Lung (tissue), 12 donors: ENCODE measurements around the gene PTPRG. TPM values are rescaled to one million over a fixed set of nuclear protein-coding genes. Genes with fewer than 3 reads are reported as not detected.

ENCODE experiments used
- ATAC-seq: fragments of 200-7000 bp; cut with Tn5 transposase; one replicate; pipeline ENCODE4 v1.9.1; 2020; ENCODE audit warnings: moderate number of reproducible peaks; ENCODE audit not compliant: insufficient read depth, low FRiP score
- DNase-seq, 3 donors: peaks; one replicate each; pipeline ENCODE4 v3.0.0-alpha.2; 2013 to 2017
- H3K27ac ChIP-seq, 2 donors: one replicate each; pipeline ENCODE4 v1.5.1; 2013; ENCODE audit warnings: mild to moderate bottlenecking in 2 of 2, moderate library complexity in 2 of 2, control low read depth in 1 of 2, inconsistent platforms in 1 of 2, low read depth in 1 of 2, low read length in 1 of 2
- H3K27me3 ChIP-seq, 3 donors: one replicate each; pipeline ENCODE4 v1.5.1; 2013; ENCODE audit warnings: low read length in 2 of 3; ENCODE audit not compliant: control insufficient read depth in 3 of 3, insufficient read depth in 3 of 3
- H3K36me3 ChIP-seq, 4 donors: one replicate each; pipeline ENCODE4 v1.5.1; 2013; ENCODE audit warnings: low read length in 4 of 4, mild to moderate bottlenecking in 1 of 4, moderate library complexity in 1 of 4; ENCODE audit not compliant: control insufficient read depth in 4 of 4, insufficient read depth in 4 of 4
- H3K4me1 ChIP-seq, 5 donors: one replicate each; pipeline ENCODE4 v1.5.1; 2013; ENCODE audit warnings: low read length in 5 of 5, mild to moderate bottlenecking in 2 of 5, moderate library complexity in 1 of 5; ENCODE audit not compliant: control insufficient read depth in 5 of 5, insufficient read depth in 5 of 5
- H3K4me3 ChIP-seq: one replicate; pipeline ENCODE4 v1.5.1; 2013; ENCODE audit warnings: mild to moderate bottlenecking, control low read depth, moderate library complexity
- H3K9ac ChIP-seq, 2 donors: one replicate each; pipeline ENCODE4 v1.5.1; 2013; ENCODE audit warnings: low read length in 2 of 2, control low read depth in 1 of 2; ENCODE audit not compliant: insufficient read depth in 1 of 2
- H3K9me3 ChIP-seq, 4 donors: one replicate each; pipeline ENCODE4 v1.5.1; 2013; ENCODE audit warnings: low read length in 3 of 4, mild to moderate bottlenecking in 1 of 4, moderate library complexity in 1 of 4; ENCODE audit not compliant: control insufficient read depth in 4 of 4, insufficient read depth in 3 of 4
- CTCF ChIP-seq: IDR thresholded peaks from 2 replicates; pipeline ENCODE4 v1.5.1; 2012; ENCODE audit warnings: mild to moderate bottlenecking; ENCODE audit errors: control extremely low read depth, extremely low read depth
- WGBS, 2 donors: extraction: QIAGEN DNeasy Blood & Tissue Kit; methylation state at CpG; one replicate each; pipeline ENCODE4 v1.1.7; 2013; 5-methylcytosine and 5-hydroxymethylcytosine counted together
- polyA plus RNA-seq, 2 donors: library from polyadenylated mRNA; stranded (reverse); fragments of 200-250 nt; gene quantifications; one replicate each; pipeline ENCODE4 v1.2.1, GENCODE V29; 2013
- total RNA-seq, 2 donors: library from RNA; depleted of rRNA in 1 of 2; stranded (reverse); fragments of >200 nt in 1 of 2; gene quantifications; one replicate each; pipeline ENCODE4 v1.2.1, GENCODE V29; 2014 to 2021
- donor health status: control.
- donor health status: control.
- donor health status: Bipolar disorder and iron deficiency.
- donor health status: healthy.
- donor health status: DM: yes; HTN: yes; CAD: no.

Gene PTPRG
- total and polyA plus RNA-seq, 4 donors: 8.5 to 131 (median 75.9) TPM

- no peak for TF ChIP-seq CTCF
- Histone ChIP-seq H3K9ac (no peak overlapping the region), H3K4me3 (no peak overlapping the region), H3K27ac (no peak overlapping the region), H3K36me3 (no peaks in the 10 kb centered on the region), H3K4me1 (peaks cover 3 to 35% (median 13%) of the 10 kb centered on the region in 5 donors), H3K27me3 (no peaks in the 10 kb centered on the region), H3K9me3 (no peaks in the 10 kb centered on the region)
- WGBS, 2 donors: 81% methylated on average over 5 of the region's 5 CpGs
- ATAC-seq: no peak
- DNase-seq: no peak
These were observed 104.6 kb downstream of the PTPRG start for GRCh38 chr3:61665987-61666386.

GRCh38 chr3:61666615-61667330, 105.4 kb downstream of the PTPRG start:
- Histone ChIP-seq H3K27me3 (no peaks in the 10 kb centered on the region), H3K9ac (no peak overlapping the region), H3K27ac (no peak overlapping the region), H3K9me3 (no peaks in the 10 kb centered on the region), H3K4me1 (peaks cover 3 to 35% (median 13%) of the 10 kb centered on the region in 5 donors), H3K36me3 (no peaks in the 10 kb centered on the region), H3K4me3 (no peak overlapping the region)
- no peak for TF ChIP-seq CTCF
- ATAC-seq (no peak), DNase-seq (peak in 1 of 3 donors; percentile 41)
- 85 to 87% methylated on average over 6 of the region's 6 CpGs for WGBS, 2 donors

GRCh38 chr3:61667383-61667782, 106.0 kb downstream of the PTPRG start:
- WGBS, 2 donors: 92 to 93% methylated on average over 6 of the region's 6 CpGs

More at GRCh38 chr3:61667383-61667782, 106.0 kb downstream of the PTPRG start:
- TF ChIP-seq CTCF: no peak
- no peak for ATAC-seq
- no peak overlapping the region for H3K27ac ChIP-seq
- no peak overlapping the region for H3K4me3 ChIP-seq
- no peaks in the 10 kb centered on the region for H3K27me3 ChIP-seq
- no peaks in the 10 kb centered on the region for H3K36me3 ChIP-seq
- no peak overlapping the region for H3K9ac ChIP-seq
- H3K9me3 ChIP-seq: no peaks in the 10 kb centered on the region
- H3K4me1 ChIP-seq: peaks cover 3 to 35% (median 13%) of the 10 kb centered on the region in 5 donors
- DNase-seq: no peak
